D721Med (cell line): ENCODE results near the gene NAGLU.

Source experiments
- DNase-seq: peaks from one replicate; pipeline ENCODE4 v3.0.0; 2011; ENCODE audit warnings: low spot score; ENCODE audit not compliant: insufficient read length
- FAIRE-seq: peaks from 2 replicates; lab custom pipeline; 2011; peaks lifted over from hg19 to GRCh38; lab: Jason Lieb, UNC
- CTCF ChIP-seq: IDR thresholded peaks from 2 replicates; pipeline ENCODE4 v1.5.1; 2012; ENCODE audit warnings: mild to moderate bottlenecking, control low read depth; ENCODE audit not compliant: insufficient read depth; ENCODE audit errors: missing control alignments

Gene NAGLU

GRCh38 chr17:42565523-42566214 lies 29.6 kb downstream of the NAGLU start:
- no peak for FAIRE-seq
- no peak for TF ChIP-seq CTCF
- no peak for DNase-seq

- DNase-seq: no peak
- FAIRE-seq: no peak
- TF ChIP-seq CTCF: no peak
Observed at GRCh38 chr17:42566215-42566882, 30.3 kb downstream of the NAGLU start.

GRCh38 chr17:42566883-42567573 lies 31.0 kb downstream of the NAGLU start, which contains the start of gene MLX:
Gene MLX, plus strand, starts transcription at chr17:42567100. Its CDS starts 25 bp downstream, at chr17:42567125.
- no peak for FAIRE-seq
- TF ChIP-seq CTCF: no peak
- peak; percentile 100 for DNase-seq

GRCh38 chr17:42568341-42569111 lies 32.5 kb downstream of the NAGLU start:
- FAIRE-seq: no peak
- no peak for DNase-seq
- TF ChIP-seq CTCF: no peak

- DNase-seq: no peak
- TF ChIP-seq CTCF: no peak
- no peak for FAIRE-seq
Observed at GRCh38 chr17:42571435-42572225, 35.6 kb downstream of the NAGLU start.

- DNase-seq (no peak), FAIRE-seq (no peak)
- TF ChIP-seq CTCF: no peak
Observed at GRCh38 chr17:42573095-42573494, 37.1 kb downstream of the NAGLU start.
